ENCODE results near the gene SMARCB1.

SMARCB1 gene

DNA sequence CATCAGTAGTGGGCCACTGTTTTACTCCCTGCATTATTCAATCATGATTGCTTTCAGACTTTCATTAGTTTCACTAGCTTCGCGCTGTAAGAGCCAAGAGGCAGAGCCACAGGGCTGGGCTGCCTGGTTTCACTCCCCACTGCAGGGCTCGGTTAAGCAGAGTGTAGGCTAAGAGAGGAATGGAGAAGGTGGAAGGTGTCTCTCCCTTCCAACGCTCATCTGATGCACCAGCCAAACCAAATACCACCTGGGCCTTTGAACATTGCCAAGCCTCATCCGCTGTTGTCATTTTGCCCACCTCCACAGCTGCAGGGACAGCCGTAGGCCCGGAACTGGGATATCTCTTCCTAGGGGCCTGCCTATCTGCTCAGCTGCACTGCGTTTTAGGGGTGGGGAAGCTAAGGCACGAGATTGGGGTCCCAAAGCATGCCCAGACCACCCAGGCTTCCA is 480 bp upstream of the SMARCB1 start:
- FAIRE-seq (no peak), DNase-seq (ENCODE audit: insufficient read length, low spot score) (no peak)
- TF ChIP-seq, protein P1, sequence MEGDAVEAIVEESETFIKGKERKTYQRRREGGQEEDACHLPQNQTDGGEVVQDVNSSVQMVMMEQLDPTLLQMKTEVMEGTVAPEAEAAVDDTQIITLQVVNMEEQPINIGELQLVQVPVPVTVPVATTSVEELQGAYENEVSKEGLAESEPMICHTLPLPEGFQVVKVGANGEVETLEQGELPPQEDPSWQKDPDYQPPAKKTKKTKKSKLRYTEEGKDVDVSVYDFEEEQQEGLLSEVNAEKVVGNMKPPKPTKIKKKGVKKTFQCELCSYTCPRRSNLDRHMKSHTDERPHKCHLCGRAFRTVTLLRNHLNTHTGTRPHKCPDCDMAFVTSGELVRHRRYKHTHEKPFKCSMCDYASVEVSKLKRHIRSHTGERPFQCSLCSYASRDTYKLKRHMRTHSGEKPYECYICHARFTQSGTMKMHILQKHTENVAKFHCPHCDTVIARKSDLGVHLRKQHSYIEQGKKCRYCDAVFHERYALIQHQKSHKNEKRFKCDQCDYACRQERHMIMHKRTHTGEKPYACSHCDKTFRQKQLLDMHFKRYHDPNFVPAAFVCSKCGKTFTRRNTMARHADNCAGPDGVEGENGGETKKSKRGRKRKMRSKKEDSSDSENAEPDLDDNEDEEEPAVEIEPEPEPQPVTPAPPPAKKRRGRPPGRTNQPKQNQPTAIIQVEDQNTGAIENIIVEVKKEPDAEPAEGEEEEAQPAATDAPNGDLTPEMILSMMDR (IDR thresholded peaks at IDR 0.05; ENCODE audit: insufficient read depth, missing control alignments), result no peak

DNA sequence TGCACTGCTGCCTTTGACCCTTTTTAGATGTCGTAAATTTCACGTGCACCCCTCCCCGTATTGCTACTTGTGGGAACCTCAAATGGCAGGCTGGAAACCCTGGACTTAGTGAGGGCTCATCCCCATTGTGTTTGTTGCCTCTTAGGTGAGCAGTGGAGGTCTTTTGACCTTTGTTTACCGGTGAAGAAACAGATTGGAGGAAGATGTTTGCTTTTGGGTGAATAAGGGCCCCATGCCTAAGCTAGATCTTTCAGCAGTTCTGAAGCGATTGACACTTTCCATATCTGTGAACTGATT is 782 bp downstream of the SMARCB1 start:
- TF ChIP-seq, protein P1 (IDR thresholded peaks at IDR 0.05; ENCODE audit: insufficient read depth, missing control alignments), result no peak
- FAIRE-seq (no peak), DNase-seq (ENCODE audit: insufficient read length, low spot score) (no peak)

DNA sequence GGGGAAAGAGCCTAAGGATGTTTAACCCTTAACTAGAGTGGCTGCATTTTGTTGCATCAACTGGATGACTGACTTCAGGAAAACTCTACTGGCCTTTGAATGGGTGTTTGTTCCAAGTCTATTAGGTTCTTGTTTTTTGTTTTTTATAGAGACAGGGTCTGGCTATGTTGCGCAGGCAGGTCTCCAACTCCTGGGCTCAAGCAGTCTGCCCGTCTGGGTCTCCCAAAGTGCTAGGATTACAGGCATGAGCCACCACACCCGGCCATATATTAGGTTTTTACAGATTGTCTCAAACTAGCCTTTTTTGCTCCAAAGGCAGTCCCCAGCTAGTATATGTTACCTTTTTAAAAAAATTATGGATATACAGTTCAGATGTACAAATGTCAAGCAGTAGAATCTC is 1.1 kb downstream of the SMARCB1 start:
- DNase-seq (ENCODE audit: insufficient read length, low spot score), result no peak
- TF ChIP-seq, protein P1 (IDR thresholded peaks at IDR 0.05; ENCODE audit: insufficient read depth, missing control alignments), result no peak
- no peak for FAIRE-seq

DNA sequence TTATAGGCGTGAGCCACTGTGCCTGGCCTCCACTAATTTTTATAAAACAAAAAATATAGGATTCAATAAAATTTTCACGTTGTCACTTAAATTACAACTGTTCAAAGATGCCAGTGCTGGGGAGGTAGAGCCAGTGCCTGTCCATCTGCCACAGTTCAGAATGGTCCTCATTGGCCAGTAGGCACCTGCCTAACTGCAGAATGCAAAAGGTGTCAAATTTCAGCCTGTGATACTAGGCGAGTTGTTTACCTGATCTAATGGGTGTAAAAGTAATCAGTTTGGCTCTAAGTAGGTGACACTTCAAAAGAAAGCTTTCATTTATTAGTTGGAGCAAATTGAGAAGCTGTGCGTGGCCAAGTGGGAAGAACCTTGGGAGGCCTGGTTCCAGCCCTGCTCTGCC is 2.4 kb downstream of the SMARCB1 start:
- DNase-seq (ENCODE audit: insufficient read length, low spot score) (no peak), FAIRE-seq (no peak)
- TF ChIP-seq, protein P1 (IDR thresholded peaks at IDR 0.05; ENCODE audit: insufficient read depth, missing control alignments), result no peak

DNA sequence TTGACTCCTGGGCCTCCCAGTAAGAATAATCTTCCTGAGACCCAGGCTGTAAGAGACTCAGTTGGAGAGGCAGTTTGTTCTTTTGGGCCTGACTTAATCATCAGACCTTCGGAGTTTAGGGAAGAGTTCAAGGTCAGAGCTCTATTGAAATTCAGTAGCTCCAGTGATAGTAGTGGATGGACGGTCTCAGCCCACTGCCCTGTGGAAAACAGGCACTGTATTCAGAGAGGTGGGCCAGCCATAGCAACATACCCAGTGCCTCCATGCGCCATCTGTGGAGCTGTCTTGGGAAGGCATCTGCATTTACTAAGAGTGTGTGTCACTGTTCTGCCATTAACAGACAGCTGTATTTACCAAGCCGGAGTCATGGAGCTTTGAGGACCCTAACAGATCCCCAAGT is 2.9 kb downstream of the SMARCB1 start:
- FAIRE-seq, result no peak
- TF ChIP-seq, protein P1 (IDR thresholded peaks at IDR 0.05; ENCODE audit: insufficient read depth, missing control alignments), result no peak
- DNase-seq (ENCODE audit: insufficient read length, low spot score), result no peak

DNA sequence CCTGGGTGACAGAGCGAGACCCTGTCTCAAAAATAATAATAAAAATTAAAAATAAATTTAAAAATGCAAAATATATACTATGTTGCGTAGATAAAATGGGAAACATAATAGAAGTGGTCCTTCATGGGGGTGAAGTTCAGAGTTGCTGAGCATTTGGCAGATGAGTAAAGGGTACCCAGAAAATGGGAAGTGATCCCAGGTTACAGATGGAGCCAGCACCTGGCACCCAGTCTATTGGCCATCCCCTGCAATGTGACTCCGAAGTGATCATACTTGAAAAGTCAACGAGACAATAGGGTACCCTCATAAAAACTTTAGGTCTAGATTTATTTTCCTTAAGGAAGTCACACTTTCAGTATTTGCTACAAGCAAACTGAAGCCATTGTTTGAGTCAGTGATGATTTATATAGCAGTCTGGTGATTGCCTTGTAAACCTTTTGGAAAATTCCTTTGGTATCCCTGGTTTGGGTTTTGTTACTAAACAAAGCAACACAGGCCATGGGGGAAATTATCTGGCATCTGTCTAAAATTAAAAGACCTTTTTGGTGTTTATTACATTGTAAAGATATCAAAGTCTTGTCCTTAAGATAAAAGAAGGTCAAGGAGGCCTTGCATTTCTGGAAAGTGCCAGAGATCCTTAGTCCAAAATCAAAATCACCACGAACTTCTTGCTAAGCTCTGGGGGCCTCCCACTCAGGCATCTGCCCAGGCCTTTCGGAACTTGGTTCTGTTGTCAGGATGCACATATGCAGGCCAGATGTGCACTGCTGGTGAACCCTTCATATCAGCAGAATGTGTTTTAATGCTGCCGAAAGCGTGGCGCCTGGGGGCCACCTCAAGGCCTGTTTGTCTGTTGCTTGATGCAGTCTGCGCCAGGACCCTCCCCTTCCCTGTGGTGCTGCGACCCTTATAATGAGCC is 4.3 kb downstream of the SMARCB1 start:
- no peak for DNase-seq (ENCODE audit: insufficient read length, low spot score)
- FAIRE-seq, result no peak
- TF ChIP-seq, protein P1 (IDR thresholded peaks at IDR 0.05; ENCODE audit: insufficient read depth, missing control alignments), result no peak
